ENCODE results near the gene TMSB15B. TPM values are rescaled to one million over a fixed set of nuclear protein-coding genes. Genes with fewer than 3 reads are reported as not detected.
"Not testable (repeated sequence)": the region's sequence is repeated elsewhere in the genome, so short reads cannot be mapped to it uniquely, and the experiment has no call there.

TMSB15B gene
- 10 to 100 TPM in 5 of 8 experiments, 1 to 10 TPM in 1, under 1 TPM in 2; 0.25 to 84.6 (median 18.3) TPM for total RNA-seq

DNA sequence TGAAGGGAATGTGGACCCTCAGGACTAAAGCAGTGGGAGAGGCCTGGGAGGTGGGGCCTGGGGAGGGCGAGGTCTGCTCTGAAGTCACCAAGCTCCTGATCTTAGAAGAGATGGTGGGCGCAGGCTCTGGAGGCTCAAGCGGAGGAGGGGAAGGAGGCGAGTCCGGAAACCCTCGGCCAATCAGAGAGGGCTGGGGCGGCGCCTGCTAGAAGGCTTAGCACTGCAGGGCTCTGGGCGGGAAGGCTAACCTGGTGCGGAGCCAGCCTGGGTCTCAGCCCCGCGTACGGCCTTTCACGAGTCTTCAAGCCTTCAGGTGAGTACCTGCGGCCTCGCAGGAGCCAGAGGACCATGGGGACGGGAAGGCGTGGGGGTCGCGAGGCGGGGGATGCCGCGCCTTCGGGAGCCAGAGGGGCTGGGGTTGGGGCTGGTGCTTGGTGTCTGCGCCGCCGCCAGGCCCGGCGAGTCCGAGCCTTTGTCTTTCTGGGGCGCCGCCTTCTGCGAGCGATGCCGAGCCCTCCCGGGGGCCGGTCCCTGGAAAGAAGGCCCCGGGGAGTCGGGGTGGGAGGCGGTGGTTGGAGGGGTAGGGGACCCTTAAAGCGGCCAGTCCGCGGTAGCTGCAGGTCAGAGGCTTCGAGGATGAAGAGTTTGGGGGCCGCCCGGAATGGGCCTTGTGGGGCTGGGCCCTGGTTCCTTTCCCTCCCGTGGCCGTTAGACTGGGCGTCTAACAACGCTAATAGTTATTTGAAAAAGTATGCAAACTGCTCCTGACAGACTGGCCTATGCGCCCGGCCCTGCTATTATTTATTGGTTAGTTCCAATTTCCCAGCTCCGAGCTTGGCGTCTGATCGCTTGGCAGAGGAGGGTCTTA, at the start of gene TMSB15B:
TSS of gene TMSB15B (plus strand) at position 217 of the 868 bp plus-strand sequence.
- H3K4me1 ChIP-seq (replicated peaks in 1 of 2); H3K27ac ChIP-seq; H3K4me3 ChIP-seq; in situ Hi-C loops (cut with MboI; ENCODE audit: low pct_unique_long_range_greater_than_20kb in 2 of 9, low sequenced_read_pairs in 9 of 9, unreplicated experiment in 9 of 9): not testable (repeated sequence)
- peak; percentile 42 to 100 (median 98) for ATAC-seq (replicated peaks in 6 of 8)
- WGBS, 10 experiments, result no CpG with 5 or more reads among the region's 55 CpGs

DNA sequence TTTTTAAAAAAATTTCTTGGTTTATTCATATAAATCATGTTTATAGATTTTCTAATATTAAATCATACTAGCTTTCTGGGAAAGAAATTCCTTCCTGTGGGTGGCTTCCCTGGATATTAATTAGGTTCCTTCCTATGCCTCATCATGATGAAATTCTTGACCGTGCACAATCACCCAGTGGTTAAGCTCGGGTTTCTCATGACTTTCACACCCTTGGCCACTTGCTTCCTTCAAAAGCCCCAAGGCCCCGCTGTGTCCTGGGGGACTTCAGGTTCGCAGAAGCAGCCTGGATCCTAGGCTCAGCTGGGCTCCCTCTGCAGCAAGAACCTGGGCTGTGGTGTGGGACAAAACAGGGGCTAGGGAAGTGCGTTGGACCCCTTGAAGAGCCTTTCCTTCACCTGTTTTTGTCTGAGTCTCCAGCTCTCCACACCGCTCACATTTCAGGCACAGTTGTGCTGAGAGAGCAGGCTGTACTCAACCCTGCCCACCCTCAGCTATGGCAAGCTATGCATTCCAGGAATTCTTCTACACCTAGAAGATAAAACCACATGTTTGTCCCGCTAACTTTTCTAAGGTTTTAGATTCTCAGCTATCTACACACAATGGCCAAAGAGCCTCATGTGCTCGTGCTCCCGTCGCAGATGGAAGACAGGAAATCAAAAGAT, 48.9 kb upstream of the TMSB15B start:
- no peak overlapping the region for H3K4me3 ChIP-seq
- in situ Hi-C loops (cut with MboI; ENCODE audit: low pct_unique_long_range_greater_than_20kb in 2 of 9, low sequenced_read_pairs in 9 of 9, unreplicated experiment in 9 of 9), result no loop called here
- 14 to 90% (median 53%) methylated on average over 1 to 5 of the region's 10 CpGs; no CpG with 5 or more reads in 5 of the 10 experiments for WGBS, 10 experiments
- ATAC-seq (replicated peaks in 6 of 8), result no peak
- no peak overlapping the region for H3K27ac ChIP-seq
- peaks cover 0 to 2% of the 10 kb centered on the region in 2 donors for H3K4me1 ChIP-seq (replicated peaks in 1 of 2)

GRCh38 chrX:103918050-103918449, 44.4 kb upstream of the TMSB15B start:
- peaks cover 0 to 6% of the 10 kb centered on the region in 2 donors for H3K4me1 ChIP-seq (replicated peaks in 1 of 2)
- peak overlapping the region in 1 of 2 donors; percentile 94 for H3K27ac ChIP-seq
- H3K4me3 ChIP-seq, result peak overlapping the region; percentile 45 to 87 (median 62)
- WGBS, 10 experiments, result 0 to 47% (median 12%) methylated on average over 5 to 10 of the region's 18 CpGs; no CpG with 5 or more reads in 7 of the 10 experiments
- in situ Hi-C loops (cut with MboI; ENCODE audit: low pct_unique_long_range_greater_than_20kb in 2 of 9, low sequenced_read_pairs in 9 of 9, unreplicated experiment in 9 of 9), result no loop called here
- peak; percentile 20 to 85 (median 78) for ATAC-seq (replicated peaks in 6 of 8)

DNA sequence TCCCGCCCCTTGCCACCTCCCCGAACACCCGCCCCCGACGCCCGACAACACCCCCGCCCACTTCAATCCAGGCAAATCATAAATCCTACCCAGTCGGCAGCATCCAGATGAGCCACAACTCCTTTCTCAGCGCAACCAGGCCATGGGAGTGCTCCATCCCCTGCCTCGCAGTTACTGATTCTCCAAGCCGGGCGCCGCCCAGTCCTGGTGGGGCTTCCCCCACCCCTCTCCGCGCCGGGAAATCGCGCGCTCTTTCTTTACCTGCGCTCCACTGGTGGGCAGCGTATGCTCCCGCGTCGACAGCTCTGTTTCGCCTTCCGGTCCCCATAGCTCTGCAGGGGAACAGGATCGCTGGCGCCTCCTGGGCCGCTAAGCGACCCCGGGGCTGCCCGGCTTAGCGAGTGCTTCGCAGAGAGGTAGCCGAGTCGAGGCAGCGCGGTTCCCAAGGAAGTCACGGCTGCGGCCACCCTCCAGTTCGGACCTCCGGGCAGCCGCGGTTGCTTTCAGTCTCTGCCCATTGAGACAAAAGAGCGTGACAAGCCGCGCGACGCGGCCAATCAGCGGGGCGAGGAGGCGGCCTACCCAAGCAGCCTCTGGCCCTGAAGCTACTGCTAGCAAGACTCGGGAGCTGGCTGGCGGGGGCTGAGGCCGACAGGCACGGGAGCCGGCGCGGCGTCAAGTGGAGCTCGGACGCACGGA, 43.7 kb upstream of the TMSB15B start:
- peak overlapping the region; percentile 88 to 94 for H3K27ac ChIP-seq
- peak; percentile 79 to 89 (median 84) for ATAC-seq (replicated peaks in 6 of 8)
- WGBS, 10 experiments, result 5 to 54% methylated on average over 4 to 12 of the region's 64 CpGs; no CpG with 5 or more reads in 8 of the 10 experiments
- H3K4me1 ChIP-seq (replicated peaks in 1 of 2), result peaks cover 0 to 6% of the 10 kb centered on the region in 2 donors
- H3K4me3 ChIP-seq, result peak overlapping the region; percentile 45 to 87 (median 62)
- in situ Hi-C loops (cut with MboI; ENCODE audit: low pct_unique_long_range_greater_than_20kb in 2 of 9, low sequenced_read_pairs in 9 of 9, unreplicated experiment in 9 of 9), result no loop called here

DNA sequence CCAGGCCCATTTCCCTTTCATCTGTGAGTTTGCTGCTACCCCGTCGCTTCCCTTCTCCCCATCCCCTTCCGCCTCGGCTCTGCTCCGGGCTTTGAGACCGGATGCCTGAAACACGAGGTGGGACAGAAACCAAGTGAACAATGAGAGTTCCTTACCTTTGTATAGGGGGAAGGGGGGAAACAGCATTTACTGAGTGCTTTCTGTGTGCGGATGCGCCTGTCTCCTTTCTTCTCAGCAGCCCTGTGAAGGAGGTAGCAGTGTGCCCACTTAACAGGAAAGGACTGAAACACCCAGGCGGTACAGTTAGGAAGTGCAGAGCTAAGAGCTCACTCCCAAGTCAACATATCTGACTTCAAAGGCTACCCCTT, 43.2 kb upstream of the TMSB15B start:
- Histone ChIP-seq H3K4me1 (replicated peaks in 1 of 2) (peaks cover 0 to 6% of the 10 kb centered on the region in 2 donors), H3K27ac (peak overlapping the region; percentile 88 to 94), H3K4me3 (peak overlapping the region; percentile 45 to 87 (median 62))
- 33% methylated on average over 3 of the region's 10 CpGs; no CpG with 5 or more reads in 9 of the 10 experiments for WGBS, 10 experiments
- peak; percentile 34 to 66 (median 48) for ATAC-seq (replicated peaks in 6 of 8)
- in situ Hi-C loops (cut with MboI; ENCODE audit: low pct_unique_long_range_greater_than_20kb in 2 of 9, low sequenced_read_pairs in 9 of 9, unreplicated experiment in 9 of 9), result no loop called here

- H3K27ac ChIP-seq; H3K4me3 ChIP-seq; H3K4me1 ChIP-seq (replicated peaks in 1 of 2); ATAC-seq (replicated peaks in 6 of 8); in situ Hi-C loops (cut with MboI; ENCODE audit: low pct_unique_long_range_greater_than_20kb in 2 of 9, low sequenced_read_pairs in 9 of 9, unreplicated experiment in 9 of 9): not testable (repeated sequence)
- 33 to 80% (median 72%) methylated on average over 2 to 3 of the region's 3 CpGs; no CpG with 5 or more reads in 7 of the 10 experiments for WGBS, 10 experiments
These were observed 41.9 kb upstream of the TMSB15B start for GRCh38 chrX:103920515-103920914.

DNA sequence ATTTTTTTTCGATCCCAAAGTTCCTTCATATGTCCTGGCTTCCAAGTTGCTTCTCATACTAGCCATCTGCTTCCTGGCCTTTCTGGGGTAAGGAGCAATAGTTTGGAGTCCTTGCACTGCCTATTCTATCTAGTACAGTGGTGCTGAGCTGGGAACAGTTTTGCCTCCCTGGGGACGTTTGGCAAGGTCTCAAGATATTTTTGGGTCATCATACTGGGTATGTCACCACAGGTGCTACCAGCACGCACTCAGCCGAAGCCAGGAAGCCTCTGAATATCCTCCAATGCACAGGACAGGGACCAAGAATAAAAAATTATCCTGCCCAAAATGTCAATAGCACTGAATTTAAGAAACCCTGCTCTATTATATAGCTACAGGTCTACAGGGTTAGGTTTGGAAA, 35.4 kb upstream of the TMSB15B start:
- no peak for ATAC-seq (replicated peaks in 6 of 8)
- Histone ChIP-seq H3K27ac (no peak overlapping the region), H3K4me3 (no peak overlapping the region), H3K4me1 (replicated peaks in 1 of 2) (no peaks in the 10 kb centered on the region)
- WGBS, 10 experiments, result 30% methylated on average over 2 of the region's 4 CpGs; no CpG with 5 or more reads in 9 of the 10 experiments
- in situ Hi-C loops (cut with MboI; ENCODE audit: low pct_unique_long_range_greater_than_20kb in 2 of 9, low sequenced_read_pairs in 9 of 9, unreplicated experiment in 9 of 9), result loop anchor here in 2 of 9 experiments (25.0 kb wide), 2 partner anchors 90 to 110 kb away; partner anchors contain the start of genes H2BW2 (in 1 of the 2) and RAB9B (in 1 of the 2)

DNA sequence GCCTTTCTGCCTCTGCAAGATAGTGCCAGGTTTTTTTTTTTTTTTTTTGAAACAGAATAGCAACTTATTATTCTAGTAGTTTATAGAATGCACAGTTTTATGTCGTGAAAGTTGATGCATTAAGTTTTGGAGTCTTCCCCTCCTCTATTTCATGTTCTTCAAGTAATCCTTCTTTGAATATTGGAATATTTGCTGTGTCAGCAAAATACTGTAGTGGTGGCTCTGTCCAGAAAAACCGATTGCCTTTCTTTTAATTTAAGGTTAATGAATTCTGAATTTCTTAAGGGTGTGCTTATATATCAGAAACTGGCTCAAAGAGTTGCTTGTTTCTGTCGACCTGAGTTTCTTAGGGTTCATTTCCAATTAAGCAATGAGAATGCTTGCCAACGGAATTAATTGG, 34.8 kb upstream of the TMSB15B start:
- in situ Hi-C loops (cut with MboI; ENCODE audit: low pct_unique_long_range_greater_than_20kb in 2 of 9, low sequenced_read_pairs in 9 of 9, unreplicated experiment in 9 of 9), result loop anchor here in 2 of 9 experiments (25.0 kb wide), 2 partner anchors 90 to 110 kb away; partner anchors contain the start of genes H2BW2 (in 1 of the 2) and RAB9B (in 1 of the 2)

DNA sequence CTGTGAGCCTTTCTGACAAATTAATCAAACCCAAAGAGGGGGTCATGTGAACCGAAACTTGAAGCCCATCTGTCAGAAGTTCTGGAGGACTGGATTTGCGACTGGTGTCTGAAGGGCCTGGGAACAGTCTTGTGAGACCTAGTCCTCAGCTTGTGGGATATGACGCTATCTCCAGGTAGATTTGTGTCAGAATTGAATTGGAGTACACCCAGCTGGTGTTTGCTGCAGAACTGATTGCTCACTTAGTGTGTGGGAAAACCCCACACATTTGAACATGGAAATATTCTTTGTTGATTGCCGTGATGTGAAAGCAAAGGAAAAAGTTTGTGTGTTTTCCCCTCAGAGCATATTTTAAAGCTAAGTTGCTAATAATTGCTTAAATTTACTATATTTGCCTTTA, 30.3 kb upstream of the TMSB15B start:
- 71 to 100% (median 75%) methylated on average over 1 to 2 of the region's 4 CpGs; no CpG with 5 or more reads in 7 of the 10 experiments for WGBS, 10 experiments
- no peak for ATAC-seq (replicated peaks in 6 of 8)
- no peak overlapping the region for H3K4me3 ChIP-seq
- in situ Hi-C loops (cut with MboI; ENCODE audit: low pct_unique_long_range_greater_than_20kb in 2 of 9, low sequenced_read_pairs in 9 of 9, unreplicated experiment in 9 of 9), result loop anchor here in 2 of 9 experiments (25.0 kb wide), 2 partner anchors 95 to 105 kb away; partner anchors contain the start of genes H2BW2 (in 1 of the 2) and RAB9B (in 1 of the 2)
- H3K27ac ChIP-seq, result no peak overlapping the region
- H3K4me1 ChIP-seq (replicated peaks in 1 of 2), result no peaks in the 10 kb centered on the region

More for the DNA sequence above, 34.8 kb upstream of the TMSB15B start:
- Histone ChIP-seq H3K4me1 (replicated peaks in 1 of 2) (no peaks in the 10 kb centered on the region), H3K4me3 (no peak overlapping the region), H3K27ac (no peak overlapping the region)
- WGBS, 10 experiments, result 10 to 100% (median 71%) methylated on average over 1 to 4 of the region's 4 CpGs; no CpG with 5 or more reads in 3 of the 10 experiments
- ATAC-seq (replicated peaks in 6 of 8), result no peak

- in situ Hi-C loops (cut with MboI; ENCODE audit: low pct_unique_long_range_greater_than_20kb in 2 of 9, low sequenced_read_pairs in 9 of 9, unreplicated experiment in 9 of 9), result loop anchor here in 2 of 9 experiments (25.0 kb wide), 2 partner anchors 97 to 103 kb away; partner anchors contain the start of genes H2BW2 (in 1 of the 2) and RAB9B (in 1 of the 2)
- H3K4me1 ChIP-seq (replicated peaks in 1 of 2); H3K4me3 ChIP-seq; H3K27ac ChIP-seq; ATAC-seq (replicated peaks in 6 of 8): not testable (repeated sequence)
- WGBS, 10 experiments, result no CpG with 5 or more reads among the region's 6 CpGs
These were observed 22.2 kb upstream of the TMSB15B start for GRCh38 chrX:103940257-103940656.

DNA sequence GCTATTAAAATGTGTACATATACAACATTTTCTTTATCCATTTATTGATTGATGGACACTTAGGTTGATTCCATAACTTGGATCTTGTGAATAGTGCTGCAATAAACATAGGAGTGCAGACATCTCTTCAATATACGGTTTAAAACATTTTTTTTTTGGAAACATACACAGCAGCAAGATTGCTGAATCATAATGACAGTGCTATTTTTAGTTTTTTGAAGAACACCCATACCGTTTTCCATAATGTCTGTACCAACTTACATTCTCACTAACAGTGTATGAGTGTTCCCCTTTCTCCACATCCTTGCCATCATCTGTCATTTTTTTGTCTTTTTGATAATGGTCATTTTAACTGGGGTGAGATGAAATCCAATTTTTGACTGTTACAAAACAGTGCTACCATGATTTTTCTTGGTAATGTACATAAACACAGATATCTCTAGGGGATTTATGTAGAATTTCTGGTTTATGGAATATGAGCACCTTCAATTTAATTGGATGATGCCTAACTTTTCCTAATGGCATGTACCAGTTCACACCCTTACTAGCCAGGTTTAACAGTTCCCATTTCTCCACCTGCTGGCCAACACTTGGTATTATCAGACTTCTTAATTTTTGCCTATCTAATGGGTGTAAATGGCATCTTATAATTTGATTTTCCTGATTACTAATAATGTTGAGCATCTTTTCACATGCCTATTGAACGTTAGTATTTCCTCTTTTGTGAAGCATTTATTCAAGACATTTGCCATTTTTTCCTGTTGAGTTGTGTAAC, 21.0 kb upstream of the TMSB15B start:
- in situ Hi-C loops (cut with MboI; ENCODE audit: low pct_unique_long_range_greater_than_20kb in 2 of 9, low sequenced_read_pairs in 9 of 9, unreplicated experiment in 9 of 9), result loop anchor here in 2 of 9 experiments (25.0 kb wide), 2 partner anchors 96 to 104 kb away; partner anchors contain the start of genes H2BW2 (in 1 of the 2) and RAB9B (in 1 of the 2)
- ATAC-seq (replicated peaks in 6 of 8), result peak in 3 of 8 experiments; percentile 13 to 30 (median 21)

More for the DNA sequence above, 21.0 kb upstream of the TMSB15B start:
- 0 to 54% (median 9%) methylated on average over 1 to 3 of the region's 3 CpGs; no CpG with 5 or more reads in 3 of the 10 experiments for WGBS, 10 experiments
- Histone ChIP-seq H3K27ac (no peak overlapping the region), H3K4me1 (replicated peaks in 1 of 2) (no peaks in the 10 kb centered on the region), H3K4me3 (no peak overlapping the region)

All from motor neuron (in vitro differentiated cells).